GM18858 (cell line): Measurements from ENCODE around the gene NHS.
"Not testable (repeated sequence)": the region's sequence is repeated elsewhere in the genome, so short reads cannot be mapped to it uniquely, and the experiment has no call there.

ENCODE experiments used
- ATAC-seq: cut with Tn5 transposase; IDR thresholded peaks from one replicate; pipeline ENCODE4 v1.9.1; 2021; ENCODE audit not compliant: unreplicated experiment

The NHS gene

GRCh38 chrX:17542123-17542522 lies 167.1 kb downstream of the NHS start:
- no peak for ATAC-seq

DNA sequence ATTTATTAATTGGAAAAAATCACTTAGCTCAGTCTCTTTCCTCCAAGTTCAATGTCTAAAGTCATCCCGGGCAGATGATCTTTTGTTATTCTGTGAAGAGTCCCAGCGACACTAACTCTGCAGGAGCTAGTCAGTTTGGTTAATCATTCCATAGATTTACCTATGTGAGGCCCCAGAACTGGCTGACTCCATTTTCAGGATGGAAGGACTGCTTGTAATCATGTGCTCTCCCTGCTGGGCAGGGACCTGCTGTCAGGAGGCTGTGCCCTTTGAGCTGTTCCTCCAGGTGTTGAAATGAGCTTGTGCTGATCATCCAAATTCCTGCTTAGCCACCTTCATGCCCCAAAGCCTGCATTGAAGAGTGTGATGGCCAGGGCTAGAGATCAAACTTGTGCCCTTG lies 169.8 kb downstream of the NHS start:
- ATAC-seq: no peak

- ATAC-seq: no peak
Measured at GRCh38 chrX:17546356-17546755, 171.4 kb downstream of the NHS start.

DNA sequence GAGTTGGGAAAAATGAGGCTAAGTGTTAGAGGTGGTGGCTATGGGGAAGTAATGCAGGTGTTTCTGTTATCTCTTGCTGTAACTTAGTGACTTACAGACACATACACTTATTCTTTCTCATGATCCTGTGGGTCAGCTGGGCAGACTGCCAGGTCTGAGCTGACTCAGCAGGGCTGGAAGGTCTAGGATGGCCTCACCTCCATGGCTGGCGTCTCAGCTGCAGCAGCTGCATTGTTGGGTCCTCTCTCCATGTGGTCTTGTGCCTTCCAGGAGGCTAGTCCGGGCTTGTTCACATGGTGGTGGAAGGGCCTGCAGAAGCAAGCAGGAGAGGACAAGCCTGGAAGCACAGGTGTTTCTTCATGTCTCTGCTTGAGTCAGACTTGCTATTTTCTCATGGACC lies 172.7 kb downstream of the NHS start:
- ATAC-seq: peak; percentile 81

DNA sequence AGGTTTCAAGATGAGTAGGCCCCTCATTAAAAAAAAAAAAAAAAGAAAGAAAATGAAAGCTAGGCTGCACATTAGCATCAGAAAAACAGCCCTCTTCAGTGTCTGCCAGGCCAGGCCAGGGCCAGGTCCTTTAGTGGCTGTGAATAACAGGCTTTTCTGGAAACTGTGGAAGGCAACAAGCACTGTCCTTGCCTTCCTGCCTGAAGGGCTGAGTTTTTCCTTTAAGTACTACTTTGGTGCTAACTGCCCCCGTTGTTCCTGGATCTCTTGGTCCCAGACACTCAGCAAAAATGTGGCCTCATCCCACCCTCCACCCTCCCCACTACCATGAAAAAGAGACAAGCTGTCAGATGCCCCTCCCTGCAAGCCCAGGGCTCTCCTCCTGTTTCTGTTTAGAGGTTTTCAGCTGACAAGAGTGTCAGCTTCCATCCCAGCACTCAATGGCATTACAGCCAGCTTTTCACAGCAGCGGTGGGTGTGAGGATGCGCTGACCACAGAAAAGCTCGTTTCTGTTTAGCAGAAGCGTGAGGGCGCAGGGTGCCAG lies 174.2 kb downstream of the NHS start:
- no peak for ATAC-seq

DNA sequence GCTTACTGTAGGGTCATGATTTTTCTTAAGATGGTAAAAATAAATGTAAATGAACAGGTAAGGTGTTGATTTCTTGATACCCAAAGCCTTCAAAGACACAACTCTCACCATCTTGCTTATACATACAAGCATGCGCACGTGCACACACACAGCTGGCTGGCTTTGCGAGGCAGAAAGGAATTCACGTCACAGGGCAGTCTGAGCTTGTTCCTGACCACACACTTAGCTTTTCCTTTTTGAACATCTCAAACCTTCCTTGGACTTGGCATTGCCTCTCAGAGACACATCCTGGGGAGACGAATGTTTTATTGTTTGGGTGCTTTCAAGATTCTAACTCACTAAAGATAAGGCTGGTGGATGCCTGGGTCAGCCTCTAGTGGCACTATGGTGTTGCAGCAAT lies 175.0 kb downstream of the NHS start:
- no peak for ATAC-seq

GRCh38 chrX:17552044-17552650 lies 177.1 kb downstream of the NHS start:
- ATAC-seq: no peak

- no peak for ATAC-seq
Measured at GRCh38 chrX:17553469-17553868, 178.5 kb downstream of the NHS start.

- no peak for ATAC-seq
Measured at GRCh38 chrX:17553961-17554482, 179.0 kb downstream of the NHS start.

- ATAC-seq: no peak
Measured at GRCh38 chrX:17554914-17555313, 179.9 kb downstream of the NHS start.

- no peak for ATAC-seq
Measured at GRCh38 chrX:17555846-17556245, 180.8 kb downstream of the NHS start.

DNA sequence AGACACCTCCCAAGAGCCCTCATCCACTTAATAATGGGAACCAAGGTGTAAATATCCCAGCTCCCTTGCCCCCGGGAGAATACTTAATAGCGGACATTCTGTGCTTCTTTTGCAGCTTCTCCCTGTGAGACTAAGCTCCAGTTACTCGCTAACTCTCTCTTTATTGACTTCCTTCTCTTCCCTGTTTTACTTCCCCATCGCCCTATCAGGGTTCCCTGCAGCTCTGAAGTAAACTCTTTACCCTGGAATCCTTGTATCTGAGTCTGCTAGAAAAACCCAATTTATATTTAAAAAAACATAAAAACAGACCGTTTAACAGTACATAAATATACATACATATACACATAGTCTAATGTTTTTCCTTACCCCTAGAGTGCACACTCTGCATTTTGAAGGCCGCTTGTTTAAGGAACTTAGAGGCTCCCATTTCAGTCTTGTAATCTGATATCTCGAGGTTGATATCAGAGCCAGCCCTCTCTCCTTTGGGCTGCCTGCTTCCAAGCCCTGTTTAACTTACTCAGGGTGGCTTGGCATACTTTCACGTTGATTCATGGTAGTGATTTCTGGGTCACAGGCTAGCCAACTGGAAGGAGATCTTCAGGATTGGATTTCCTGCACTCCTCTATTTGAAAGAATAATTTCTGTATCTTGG lies 184.9 kb downstream of the NHS start:
- no peak for ATAC-seq

- no peak for ATAC-seq
Measured at GRCh38 chrX:17560385-17560784, 185.4 kb downstream of the NHS start.

- ATAC-seq: no peak
Measured at GRCh38 chrX:17563076-17563475, 188.1 kb downstream of the NHS start.

DNA sequence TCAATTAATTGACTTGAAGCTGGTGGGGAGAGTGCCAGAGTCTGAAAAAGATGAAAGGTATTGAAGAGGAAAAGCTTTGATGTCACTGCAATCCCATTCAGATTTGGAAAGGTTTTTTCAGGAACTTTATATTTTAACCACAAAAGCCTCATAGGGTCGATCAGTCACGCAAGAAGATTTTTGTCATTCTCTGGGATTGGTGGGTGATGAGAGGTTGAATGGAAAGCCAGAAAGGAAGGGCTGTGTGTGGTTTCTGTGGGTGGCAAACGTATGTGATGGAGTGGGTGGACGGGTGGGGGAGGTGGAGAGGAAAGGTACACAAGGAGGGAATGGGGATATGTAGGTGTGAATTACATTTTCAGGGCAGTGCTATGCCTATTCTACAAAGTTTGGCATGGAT lies 188.5 kb downstream of the NHS start:
- ATAC-seq: no peak

DNA sequence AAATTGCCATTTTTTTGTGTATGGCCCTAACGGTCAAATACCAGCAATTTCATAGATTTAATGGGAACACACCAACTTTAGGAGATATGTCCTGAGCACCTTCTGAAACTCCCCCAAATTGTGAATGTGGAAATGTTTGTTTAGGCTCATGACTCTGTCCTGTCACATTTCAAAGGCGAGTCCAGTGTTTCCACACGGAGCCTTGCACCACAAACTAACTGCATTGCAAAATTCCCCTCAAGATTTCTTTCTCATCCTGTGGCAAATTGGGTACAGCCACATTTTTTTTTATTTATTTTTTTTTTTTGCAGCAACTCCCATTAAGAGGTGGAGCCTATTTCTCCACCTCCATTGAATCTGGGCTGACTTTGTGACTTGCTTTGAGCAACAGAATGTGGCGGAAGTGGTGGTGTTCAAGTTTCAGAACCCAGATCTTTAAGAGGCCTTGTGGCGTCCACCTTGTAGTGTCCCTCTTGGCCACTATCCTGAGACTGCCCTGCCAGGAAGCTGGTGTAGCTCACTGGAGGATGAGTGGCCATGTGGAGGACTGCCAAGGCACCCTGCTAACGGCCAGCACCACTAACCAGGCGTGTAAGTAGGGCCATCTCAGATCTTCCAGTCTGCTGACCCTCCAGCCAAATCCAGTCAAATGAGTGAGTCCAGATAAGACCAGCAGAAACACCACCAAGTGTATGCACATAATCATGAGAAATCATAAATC lies 189.8 kb downstream of the NHS start:
- ATAC-seq: no peak

- ATAC-seq: no peak
Measured at GRCh38 chrX:17566740-17567139, 191.7 kb downstream of the NHS start.

- ATAC-seq: no peak
Measured at GRCh38 chrX:17567187-17567586, 192.2 kb downstream of the NHS start.

DNA sequence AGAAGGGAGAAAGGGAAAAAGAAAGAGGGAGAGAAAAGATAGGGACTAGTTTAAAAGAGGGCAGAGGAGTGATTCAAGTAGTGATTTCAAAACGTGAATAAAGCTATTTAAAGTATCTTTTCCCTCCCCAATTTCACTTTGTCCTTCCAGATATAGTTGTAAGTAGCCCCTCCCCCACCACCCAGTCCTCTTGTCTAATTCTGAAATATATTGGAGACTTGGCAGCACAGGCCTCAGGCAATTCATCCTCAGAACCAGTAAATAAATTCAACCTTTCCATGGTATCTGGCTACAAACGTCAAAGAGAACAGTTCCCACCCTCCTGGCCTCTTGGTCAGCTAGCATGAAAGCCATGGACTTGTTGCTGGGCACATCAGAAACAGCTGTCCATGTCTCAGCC lies 192.8 kb downstream of the NHS start:
- no peak for ATAC-seq

- ATAC-seq: not testable (repeated sequence)
Measured at GRCh38 chrX:17568804-17569203, 193.8 kb downstream of the NHS start.

DNA sequence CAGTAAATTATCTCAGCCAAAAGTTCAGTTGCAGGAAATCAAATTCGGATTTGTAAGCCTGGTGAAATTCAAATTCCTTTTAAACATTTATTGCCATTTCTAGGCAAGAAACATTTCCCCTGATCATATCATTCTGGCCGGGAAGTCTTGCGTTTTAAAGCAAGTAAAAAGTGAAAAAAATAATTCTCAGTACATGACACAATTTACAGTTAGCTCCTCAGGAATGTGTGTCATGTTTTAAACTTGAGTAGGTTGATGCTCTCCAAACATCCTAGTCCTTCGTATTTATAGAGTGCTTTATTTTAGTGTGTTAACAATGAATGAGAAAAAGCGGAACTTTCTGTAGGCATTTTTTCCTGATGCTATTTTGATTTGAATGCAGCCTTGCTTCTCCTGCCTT lies 204.0 kb downstream of the NHS start:
- no peak for ATAC-seq
